ENCODE measurements around the gene TFPI. TPM values are rescaled to one million over a fixed set of nuclear protein-coding genes. Genes with fewer than 3 reads are reported as not detected.

The TFPI gene
- total and polyA plus RNA-seq, 2 donors: 16.1 to 33.4 TPM

- Histone ChIP-seq H3K4me1 (ENCODE audit: control insufficient read depth in 2 of 2, insufficient read depth in 2 of 2, low read length in 2 of 2) (no peaks in the 10 kb centered on the region), H3K36me3 (ENCODE audit: control insufficient read depth in 2 of 2, insufficient read depth in 2 of 2, low read length in 1 of 2) (no peaks in the 10 kb centered on the region), H3K4me3 (ENCODE audit: low read length in 2 of 2) (no peak overlapping the region), H3K27ac (ENCODE audit: low read depth in 1 of 2, low read length in 1 of 2) (no peak overlapping the region), H3K9me3 (ENCODE audit: control insufficient read depth in 2 of 2, insufficient read depth in 1 of 2, low read length in 1 of 2) (no peaks in the 10 kb centered on the region), H3K27me3 (ENCODE audit: control insufficient read depth in 2 of 2, insufficient read depth in 1 of 2, low read length in 1 of 2) (no peaks in the 10 kb centered on the region)
- 60% methylated on average over 4 of the region's 4 CpGs for WGBS
- DNase-seq (ENCODE audit: low read depth in 6 of 9, low spot score in 9 of 9): no peak
Observed at GRCh38 chr2:187435756-187436155, 118.5 kb downstream of the TFPI start.

- no peak for DNase-seq (ENCODE audit: low read depth in 6 of 9, low spot score in 9 of 9)
- 94% methylated on average over 3 of the region's 3 CpGs for WGBS
- Histone ChIP-seq H3K4me3 (ENCODE audit: low read length in 2 of 2) (no peak overlapping the region), H3K9me3 (ENCODE audit: control insufficient read depth in 2 of 2, insufficient read depth in 1 of 2, low read length in 1 of 2) (no peaks in the 10 kb centered on the region), H3K27me3 (ENCODE audit: control insufficient read depth in 2 of 2, insufficient read depth in 1 of 2, low read length in 1 of 2) (no peaks in the 10 kb centered on the region), H3K4me1 (ENCODE audit: control insufficient read depth in 2 of 2, insufficient read depth in 2 of 2, low read length in 2 of 2) (no peaks in the 10 kb centered on the region), H3K27ac (ENCODE audit: low read depth in 1 of 2, low read length in 1 of 2) (no peak overlapping the region), H3K36me3 (ENCODE audit: control insufficient read depth in 2 of 2, insufficient read depth in 2 of 2, low read length in 1 of 2) (no peaks in the 10 kb centered on the region)
Observed at GRCh38 chr2:187435078-187435477, 119.2 kb downstream of the TFPI start.

GRCh38 chr2:187434342-187434785 is 119.9 kb downstream of the TFPI start:
- Histone ChIP-seq H3K27ac (ENCODE audit: low read depth in 1 of 2, low read length in 1 of 2) (no peak overlapping the region), H3K4me3 (ENCODE audit: low read length in 2 of 2) (no peak overlapping the region), H3K4me1 (ENCODE audit: control insufficient read depth in 2 of 2, insufficient read depth in 2 of 2, low read length in 2 of 2) (no peaks in the 10 kb centered on the region), H3K36me3 (ENCODE audit: control insufficient read depth in 2 of 2, insufficient read depth in 2 of 2, low read length in 1 of 2) (no peaks in the 10 kb centered on the region), H3K9me3 (ENCODE audit: control insufficient read depth in 2 of 2, insufficient read depth in 1 of 2, low read length in 1 of 2) (no peaks in the 10 kb centered on the region), H3K27me3 (ENCODE audit: control insufficient read depth in 2 of 2, insufficient read depth in 1 of 2, low read length in 1 of 2) (no peaks in the 10 kb centered on the region)
- no peak for DNase-seq (ENCODE audit: low read depth in 6 of 9, low spot score in 9 of 9)
- WGBS: 99% methylated on average over 1 of the region's 1 CpG

GRCh38 chr2:187431911-187432310 is 122.3 kb downstream of the TFPI start:
- H3K4me3 ChIP-seq (ENCODE audit: low read length in 2 of 2): no peak overlapping the region
- no peaks in the 10 kb centered on the region for H3K27me3 ChIP-seq (ENCODE audit: control insufficient read depth in 2 of 2, insufficient read depth in 1 of 2, low read length in 1 of 2)
- H3K36me3 ChIP-seq (ENCODE audit: control insufficient read depth in 2 of 2, insufficient read depth in 2 of 2, low read length in 1 of 2): no peaks in the 10 kb centered on the region
- DNase-seq (ENCODE audit: low read depth in 6 of 9, low spot score in 9 of 9): no peak
- no peaks in the 10 kb centered on the region for H3K4me1 ChIP-seq (ENCODE audit: control insufficient read depth in 2 of 2, insufficient read depth in 2 of 2, low read length in 2 of 2)
- no peaks in the 10 kb centered on the region for H3K9me3 ChIP-seq (ENCODE audit: control insufficient read depth in 2 of 2, insufficient read depth in 1 of 2, low read length in 1 of 2)
- H3K27ac ChIP-seq (ENCODE audit: low read depth in 1 of 2, low read length in 1 of 2): no peak overlapping the region

GRCh38 chr2:187429989-187430388 is 124.2 kb downstream of the TFPI start:
- Histone ChIP-seq H3K4me1 (ENCODE audit: control insufficient read depth in 2 of 2, insufficient read depth in 2 of 2, low read length in 2 of 2) (no peaks in the 10 kb centered on the region), H3K9me3 (ENCODE audit: control insufficient read depth in 2 of 2, insufficient read depth in 1 of 2, low read length in 1 of 2) (no peaks in the 10 kb centered on the region), H3K36me3 (ENCODE audit: control insufficient read depth in 2 of 2, insufficient read depth in 2 of 2, low read length in 1 of 2) (no peaks in the 10 kb centered on the region), H3K4me3 (ENCODE audit: low read length in 2 of 2) (no peak overlapping the region), H3K27me3 (ENCODE audit: control insufficient read depth in 2 of 2, insufficient read depth in 1 of 2, low read length in 1 of 2) (no peaks in the 10 kb centered on the region), H3K27ac (ENCODE audit: low read depth in 1 of 2, low read length in 1 of 2) (no peak overlapping the region)
- DNase-seq (ENCODE audit: low read depth in 6 of 9, low spot score in 9 of 9): no peak

- H3K4me1 ChIP-seq (ENCODE audit: control insufficient read depth in 2 of 2, insufficient read depth in 2 of 2, low read length in 2 of 2): no peaks in the 10 kb centered on the region
- DNase-seq (ENCODE audit: low read depth in 6 of 9, low spot score in 9 of 9): no peak
- WGBS: 95% methylated on average over 1 of the region's 1 CpG
- H3K36me3 ChIP-seq (ENCODE audit: control insufficient read depth in 2 of 2, insufficient read depth in 2 of 2, low read length in 1 of 2): no peaks in the 10 kb centered on the region
- H3K27ac ChIP-seq (ENCODE audit: low read depth in 1 of 2, low read length in 1 of 2): no peak overlapping the region
- H3K4me3 ChIP-seq (ENCODE audit: low read length in 2 of 2): no peak overlapping the region
- no peaks in the 10 kb centered on the region for H3K27me3 ChIP-seq (ENCODE audit: control insufficient read depth in 2 of 2, insufficient read depth in 1 of 2, low read length in 1 of 2)
- H3K9me3 ChIP-seq (ENCODE audit: control insufficient read depth in 2 of 2, insufficient read depth in 1 of 2, low read length in 1 of 2): no peaks in the 10 kb centered on the region
Observed at GRCh38 chr2:187424146-187424545, 130.1 kb downstream of the TFPI start.

- Histone ChIP-seq H3K4me1 (ENCODE audit: control insufficient read depth in 2 of 2, insufficient read depth in 2 of 2, low read length in 2 of 2) (no peaks in the 10 kb centered on the region), H3K27me3 (ENCODE audit: control insufficient read depth in 2 of 2, insufficient read depth in 1 of 2, low read length in 1 of 2) (no peaks in the 10 kb centered on the region), H3K9me3 (ENCODE audit: control insufficient read depth in 2 of 2, insufficient read depth in 1 of 2, low read length in 1 of 2) (no peaks in the 10 kb centered on the region), H3K36me3 (ENCODE audit: control insufficient read depth in 2 of 2, insufficient read depth in 2 of 2, low read length in 1 of 2) (no peaks in the 10 kb centered on the region), H3K4me3 (ENCODE audit: low read length in 2 of 2) (no peak overlapping the region), H3K27ac (ENCODE audit: low read depth in 1 of 2, low read length in 1 of 2) (no peak overlapping the region)
- no peak for DNase-seq (ENCODE audit: low read depth in 6 of 9, low spot score in 9 of 9)
- WGBS: 100% methylated on average over 1 of the region's 1 CpG
Observed at GRCh38 chr2:187422282-187422681, 132.0 kb downstream of the TFPI start.

- Histone ChIP-seq H3K36me3 (ENCODE audit: control insufficient read depth in 2 of 2, insufficient read depth in 2 of 2, low read length in 1 of 2) (no peaks in the 10 kb centered on the region), H3K27ac (ENCODE audit: low read depth in 1 of 2, low read length in 1 of 2) (no peak overlapping the region), H3K4me3 (ENCODE audit: low read length in 2 of 2) (no peak overlapping the region), H3K27me3 (ENCODE audit: control insufficient read depth in 2 of 2, insufficient read depth in 1 of 2, low read length in 1 of 2) (no peaks in the 10 kb centered on the region), H3K4me1 (ENCODE audit: control insufficient read depth in 2 of 2, insufficient read depth in 2 of 2, low read length in 2 of 2) (no peaks in the 10 kb centered on the region), H3K9me3 (ENCODE audit: control insufficient read depth in 2 of 2, insufficient read depth in 1 of 2, low read length in 1 of 2) (no peaks in the 10 kb centered on the region)
- 97% methylated on average over 3 of the region's 3 CpGs for WGBS
- no peak for DNase-seq (ENCODE audit: low read depth in 6 of 9, low spot score in 9 of 9)
Observed at GRCh38 chr2:187421519-187421918, 132.7 kb downstream of the TFPI start.

- no peak overlapping the region for H3K4me3 ChIP-seq (ENCODE audit: low read length in 2 of 2)
- DNase-seq (ENCODE audit: low read depth in 6 of 9, low spot score in 9 of 9): no peak
- no peaks in the 10 kb centered on the region for H3K36me3 ChIP-seq (ENCODE audit: control insufficient read depth in 2 of 2, insufficient read depth in 2 of 2, low read length in 1 of 2)
- no peaks in the 10 kb centered on the region for H3K9me3 ChIP-seq (ENCODE audit: control insufficient read depth in 2 of 2, insufficient read depth in 1 of 2, low read length in 1 of 2)
- H3K27me3 ChIP-seq (ENCODE audit: control insufficient read depth in 2 of 2, insufficient read depth in 1 of 2, low read length in 1 of 2): no peaks in the 10 kb centered on the region
- no peak overlapping the region for H3K27ac ChIP-seq (ENCODE audit: low read depth in 1 of 2, low read length in 1 of 2)
- WGBS: 94% methylated on average over 1 of the region's 1 CpG
- H3K4me1 ChIP-seq (ENCODE audit: control insufficient read depth in 2 of 2, insufficient read depth in 2 of 2, low read length in 2 of 2): no peaks in the 10 kb centered on the region
Observed at GRCh38 chr2:187419808-187420207, 134.4 kb downstream of the TFPI start.

- H3K27ac ChIP-seq (ENCODE audit: low read depth in 1 of 2, low read length in 1 of 2): no peak overlapping the region
Observed at GRCh38 chr2:187415449-187415848, 138.8 kb downstream of the TFPI start.

More at GRCh38 chr2:187415449-187415848, 138.8 kb downstream of the TFPI start:
- H3K9me3 ChIP-seq (ENCODE audit: control insufficient read depth in 2 of 2, insufficient read depth in 1 of 2, low read length in 1 of 2): no peaks in the 10 kb centered on the region
- H3K27me3 ChIP-seq (ENCODE audit: control insufficient read depth in 2 of 2, insufficient read depth in 1 of 2, low read length in 1 of 2): no peaks in the 10 kb centered on the region
- no peak overlapping the region for H3K4me3 ChIP-seq (ENCODE audit: low read length in 2 of 2)
- DNase-seq (ENCODE audit: low read depth in 6 of 9, low spot score in 9 of 9): no peak
- no peaks in the 10 kb centered on the region for H3K4me1 ChIP-seq (ENCODE audit: control insufficient read depth in 2 of 2, insufficient read depth in 2 of 2, low read length in 2 of 2)
- 93% methylated on average over 5 of the region's 5 CpGs for WGBS
- no peaks in the 10 kb centered on the region for H3K36me3 ChIP-seq (ENCODE audit: control insufficient read depth in 2 of 2, insufficient read depth in 2 of 2, low read length in 1 of 2)
